HepG2 (cell line): ENCODE measurements around the gene HACE1. TPM values are rescaled to one million over a fixed set of nuclear protein-coding genes. Genes with fewer than 3 reads are reported as not detected.

Experiments used
- HOXA9 ChIP-seq: sonication (generic); formaldehyde crosslinking; IDR thresholded peaks from 2 replicates; pipeline ENCODE4 v1.8.1; 2022; ENCODE audit warnings: missing genetic modification reagents, mild to moderate bottlenecking, moderate library complexity, borderline replicate concordance
- KAT8 ChIP-seq: IDR thresholded peaks from 2 replicates; pipeline ENCODE4 v1.6.1; 2016; ENCODE audit warnings: missing genetic modification reagents, missing compliant biosample characterization
- KDM6A ChIP-seq: IDR thresholded peaks from 2 replicates; pipeline ENCODE4 v1.6.1; 2016; ENCODE audit warnings: low read depth
- MYC ChIP-seq: sonication (generic); formaldehyde crosslinking; IDR thresholded peaks from 2 replicates; pipeline ENCODE4 v1.9.0; 2021; ENCODE audit warnings: missing genetic modification reagents, borderline replicate concordance
- NFIC ChIP-seq: IDR thresholded peaks from 2 replicates; pipeline ENCODE4 v1.6.1; 2012; ENCODE audit warnings: mild to moderate bottlenecking, low read length, inconsistent platforms
- SPEN ChIP-seq: sonication (generic); formaldehyde crosslinking; IDR thresholded peaks from 2 replicates; pipeline ENCODE4 v1.5.1; 2020; ENCODE audit warnings: low read depth, mild to moderate bottlenecking, missing genetic modification reagents
- ZKSCAN5 ChIP-seq: sonication (generic); formaldehyde crosslinking; IDR thresholded peaks from 2 replicates; pipeline ENCODE4 v1.5.1; 2020; ENCODE audit warnings: mild to moderate bottlenecking, missing genetic modification reagents
- ZMYM4 ChIP-seq: sonication (generic); formaldehyde crosslinking; IDR thresholded peaks from 2 replicates; pipeline ENCODE4 v1.8.1; 2023; ENCODE audit warnings: mild to moderate bottlenecking, missing genetic modification reagents
- ZNF326 ChIP-seq: sonication (generic); formaldehyde crosslinking; IDR thresholded peaks from 2 replicates; pipeline ENCODE4 v1.4.0; 2020; ENCODE audit warnings: missing genetic modification reagents, borderline replicate concordance
- ZNF451 ChIP-seq: sonication (generic); formaldehyde crosslinking; IDR thresholded peaks from 2 replicates; pipeline ENCODE4 v1.5.0; 2020; ENCODE audit warnings: mild to moderate bottlenecking, missing genetic modification reagents
- ZNF781 ChIP-seq: sonication (generic); formaldehyde crosslinking; IDR thresholded peaks from 2 replicates; pipeline ENCODE4 v1.5.1; 2020; ENCODE audit warnings: borderline replicate concordance, mild to moderate bottlenecking, missing genetic modification reagents; ENCODE audit errors: not compliant biosample characterization
- ZNF782 ChIP-seq: sonication (generic); formaldehyde crosslinking; IDR thresholded peaks from 2 replicates; pipeline ENCODE4 v1.4.0; 2020; ENCODE audit warnings: missing genetic modification reagents, mild to moderate bottlenecking, borderline replicate concordance
- ZNF839 ChIP-seq: sonication (generic); formaldehyde crosslinking; IDR thresholded peaks from 2 replicates; pipeline ENCODE4 v1.4.0; 2020; ENCODE audit warnings: missing genetic modification reagents, mild to moderate bottlenecking, borderline replicate concordance
- polyA plus RNA-seq, 8 experiments: library from polyadenylated mRNA; depleted of rRNA in 3 of 8; stranded (reverse) in 7 of 8; unstranded in 1 of 8; fragments of >200 nt; fragmentation: Illumina TruSeq in 4 of 8; extraction: Trizol in 4 of 8; gene quantifications; 2 replicates each; pipeline versions ENCODE4 v1.2.1 to v1.2.3, GENCODE V29; 2011 to 2016; ENCODE audit warnings: low read depth in 4 of 8, missing spikeins in 1 of 8, mixed read lengths in 1 of 8; ENCODE audit not compliant: insufficient read depth in 1 of 8
- total RNA-seq, 5 experiments: library from RNA; depleted of rRNA; stranded (reverse); fragments of >200 nt; fragmentation: Illumina TruSeq; extraction: Trizol; gene quantifications; 2 replicates each; pipeline ENCODE4 v1.2.3, GENCODE V29; 2016; ENCODE audit warnings: low read depth in 1 of 5
- TF ChIP-seq, protein P1 (sequence below): IDR thresholded peaks from 2 replicates; pipeline ENCODE4 v1.6.1; 2016
- TF ChIP-seq, protein P2 (sequence below): sonication (generic); formaldehyde crosslinking; IDR thresholded peaks from 2 replicates; pipeline ENCODE4 v1.5.0; 2020; ENCODE audit warnings: missing genetic modification reagents, mild to moderate bottlenecking, borderline replicate concordance
- TF ChIP-seq, protein P3 (sequence below): IDR thresholded peaks from 2 replicates; pipeline ENCODE4 v1.6.1; 2012; ENCODE audit warnings: inconsistent platforms
- TF ChIP-seq, protein P4 (sequence below): sonication (generic); formaldehyde crosslinking; IDR thresholded peaks from 2 replicates; pipeline ENCODE4 v1.4.0; 2020; ENCODE audit warnings: mild to moderate bottlenecking, missing genetic modification reagents
- TF ChIP-seq, protein P5 (sequence below): sonication (generic); formaldehyde crosslinking; IDR thresholded peaks from 2 replicates; pipeline ENCODE4 v1.4.0; 2020; ENCODE audit warnings: mild to moderate bottlenecking, missing genetic modification reagents
- TF ChIP-seq, protein P6 (sequence below): IDR thresholded peaks from 2 replicates; pipeline ENCODE4 v1.6.1; 2018; ENCODE audit warnings: missing genetic modification reagents
- TF ChIP-seq, protein P7 (sequence below): sonication (generic); IDR thresholded peaks from 2 replicates; pipeline ENCODE4 v1.6.1; 2016; ENCODE audit warnings: low read depth, borderline replicate concordance

HACE1 gene
- total and polyA plus RNA-seq, 2 of the 13 experiments (the other 11 are each of a cell fraction or from before 2014, with no cell fraction given) = 8.9 to 11.4 TPM

DNA sequence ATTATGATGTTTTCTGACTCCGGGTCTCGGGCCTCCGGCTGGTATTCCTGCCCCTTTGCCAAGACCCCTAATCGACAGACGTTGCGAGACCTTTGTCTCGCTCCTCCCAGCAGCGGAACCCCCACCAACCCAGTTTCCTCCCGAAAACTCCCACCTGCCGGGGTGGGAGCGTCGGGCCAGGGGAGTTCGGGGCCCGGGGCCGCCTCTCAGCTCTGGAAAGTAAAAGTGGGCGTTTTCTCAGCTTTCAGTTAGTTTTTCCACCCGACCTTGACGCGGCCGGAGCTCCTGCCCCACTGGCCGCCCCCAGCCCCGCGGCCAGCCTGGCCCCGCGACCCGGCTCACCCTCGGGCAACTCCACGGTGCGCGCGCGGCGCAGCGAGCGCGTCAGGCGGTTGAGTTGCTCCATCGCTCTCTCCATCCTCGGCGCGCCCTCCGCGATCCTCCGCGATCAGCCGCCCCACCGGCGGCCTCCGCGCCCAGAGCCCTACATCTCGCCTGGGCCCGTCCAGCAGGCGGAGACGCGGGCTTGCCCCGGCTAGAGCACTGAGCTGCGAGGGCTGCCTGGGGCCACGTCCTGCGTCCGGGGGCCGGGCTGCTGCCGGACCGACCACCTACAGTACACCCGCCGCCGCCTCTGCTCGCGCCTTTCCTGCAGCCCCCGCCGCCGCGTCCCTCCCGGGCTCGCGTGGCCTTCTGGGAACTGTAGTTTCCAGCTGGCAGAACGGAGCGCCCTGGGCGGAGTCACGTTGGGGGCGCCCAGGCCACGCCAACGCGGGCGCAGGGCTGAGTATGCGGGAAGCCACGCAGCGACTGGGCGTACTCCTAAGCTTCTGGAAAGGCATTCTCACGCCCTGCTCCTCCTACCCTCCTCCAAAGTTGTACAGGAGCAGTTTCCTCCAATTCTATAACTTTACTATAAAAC, at the start of gene HACE1 (continued):
- TF ChIP-seq, protein P1, sequence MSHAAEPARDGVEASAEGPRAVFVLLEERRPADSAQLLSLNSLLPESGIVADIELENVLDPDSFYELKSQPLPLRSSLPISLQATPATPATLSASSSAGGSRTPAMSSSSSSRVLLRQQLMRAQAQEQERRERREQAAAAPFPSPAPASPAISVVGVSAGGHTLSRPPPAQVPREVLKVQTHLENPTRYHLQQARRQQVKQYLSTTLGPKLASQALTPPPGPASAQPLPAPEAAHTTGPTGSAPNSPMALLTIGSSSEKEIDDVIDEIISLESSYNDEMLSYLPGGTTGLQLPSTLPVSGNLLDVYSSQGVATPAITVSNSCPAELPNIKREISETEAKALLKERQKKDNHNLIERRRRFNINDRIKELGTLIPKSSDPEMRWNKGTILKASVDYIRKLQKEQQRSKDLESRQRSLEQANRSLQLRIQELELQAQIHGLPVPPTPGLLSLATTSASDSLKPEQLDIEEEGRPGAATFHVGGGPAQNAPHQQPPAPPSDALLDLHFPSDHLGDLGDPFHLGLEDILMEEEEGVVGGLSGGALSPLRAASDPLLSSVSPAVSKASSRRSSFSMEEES (CRISPR knock-in tag) = no peak
- TF ChIP-seq ZMYM4 (CRISPR knock-in tag) = peak; percentile 90; the same call in 1 of the 2 replicates
- TF ChIP-seq ZNF839 (CRISPR knock-in tag) = no peak
- TF ChIP-seq, protein P2, sequence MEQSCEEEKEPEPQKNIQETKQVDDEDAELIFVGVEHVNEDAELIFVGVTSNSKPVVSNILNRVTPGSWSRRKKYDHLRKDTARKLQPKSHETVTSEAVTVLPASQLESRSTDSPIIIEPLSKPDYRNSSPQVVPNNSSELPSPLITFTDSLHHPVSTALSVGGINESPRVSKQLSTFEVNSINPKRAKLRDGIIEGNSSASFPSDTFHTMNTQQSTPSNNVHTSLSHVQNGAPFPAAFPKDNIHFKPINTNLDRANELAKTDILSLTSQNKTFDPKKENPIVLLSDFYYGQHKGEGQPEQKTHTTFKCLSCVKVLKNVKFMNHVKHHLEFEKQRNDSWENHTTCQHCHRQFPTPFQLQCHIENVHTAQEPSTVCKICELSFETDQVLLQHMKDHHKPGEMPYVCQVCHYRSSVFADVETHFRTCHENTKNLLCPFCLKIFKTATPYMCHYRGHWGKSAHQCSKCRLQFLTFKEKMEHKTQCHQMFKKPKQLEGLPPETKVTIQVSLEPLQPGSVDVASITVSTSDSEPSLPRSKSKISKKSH = peak; percentile 89
- peak; percentile 82 for TF ChIP-seq MYC (CRISPR knock-in tag)
- no peak for TF ChIP-seq ZNF326 (CRISPR knock-in tag)
- TF ChIP-seq, protein P3, sequence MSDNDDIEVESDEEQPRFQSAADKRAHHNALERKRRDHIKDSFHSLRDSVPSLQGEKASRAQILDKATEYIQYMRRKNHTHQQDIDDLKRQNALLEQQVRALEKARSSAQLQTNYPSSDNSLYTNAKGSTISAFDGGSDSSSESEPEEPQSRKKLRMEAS = peak; percentile 65
- TF ChIP-seq, protein P4, sequence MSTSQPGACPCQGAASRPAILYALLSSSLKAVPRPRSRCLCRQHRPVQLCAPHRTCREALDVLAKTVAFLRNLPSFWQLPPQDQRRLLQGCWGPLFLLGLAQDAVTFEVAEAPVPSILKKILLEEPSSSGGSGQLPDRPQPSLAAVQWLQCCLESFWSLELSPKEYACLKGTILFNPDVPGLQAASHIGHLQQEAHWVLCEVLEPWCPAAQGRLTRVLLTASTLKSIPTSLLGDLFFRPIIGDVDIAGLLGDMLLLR (CRISPR knock-in tag) = peak; percentile 88
- TF ChIP-seq SPEN (CRISPR knock-in tag) = peak; percentile 90
- TF ChIP-seq, protein P5, sequence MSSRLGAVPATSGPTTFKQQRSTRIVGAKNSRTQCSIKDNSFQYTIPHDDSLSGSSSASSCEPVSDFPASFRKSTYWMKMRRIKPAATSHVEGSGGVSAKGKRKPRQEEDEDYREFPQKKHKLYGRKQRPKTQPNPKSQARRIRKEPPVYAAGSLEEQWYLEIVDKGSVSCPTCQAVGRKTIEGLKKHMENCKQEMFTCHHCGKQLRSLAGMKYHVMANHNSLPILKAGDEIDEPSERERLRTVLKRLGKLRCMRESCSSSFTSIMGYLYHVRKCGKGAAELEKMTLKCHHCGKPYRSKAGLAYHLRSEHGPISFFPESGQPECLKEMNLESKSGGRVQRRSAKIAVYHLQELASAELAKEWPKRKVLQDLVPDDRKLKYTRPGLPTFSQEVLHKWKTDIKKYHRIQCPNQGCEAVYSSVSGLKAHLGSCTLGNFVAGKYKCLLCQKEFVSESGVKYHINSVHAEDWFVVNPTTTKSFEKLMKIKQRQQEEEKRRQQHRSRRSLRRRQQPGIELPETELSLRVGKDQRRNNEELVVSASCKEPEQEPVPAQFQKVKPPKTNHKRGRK (CRISPR knock-in tag) = peak; percentile 49; the same call in 1 of the 2 replicates
- TF ChIP-seq ZNF782 (CRISPR knock-in tag) = peak; percentile 92; the same call in 1 of the 2 replicates
- no peak for TF ChIP-seq HOXA9 (CRISPR knock-in tag)
- TF ChIP-seq KDM6A (CRISPR knock-in tag) = no peak
- TF ChIP-seq KAT8 (CRISPR knock-in tag) = peak; percentile 80; the same call in 1 of the 2 replicates
- no peak for TF ChIP-seq ZNF451 (CRISPR knock-in tag)
- no peak for TF ChIP-seq NFIC
- TF ChIP-seq, protein P6, sequence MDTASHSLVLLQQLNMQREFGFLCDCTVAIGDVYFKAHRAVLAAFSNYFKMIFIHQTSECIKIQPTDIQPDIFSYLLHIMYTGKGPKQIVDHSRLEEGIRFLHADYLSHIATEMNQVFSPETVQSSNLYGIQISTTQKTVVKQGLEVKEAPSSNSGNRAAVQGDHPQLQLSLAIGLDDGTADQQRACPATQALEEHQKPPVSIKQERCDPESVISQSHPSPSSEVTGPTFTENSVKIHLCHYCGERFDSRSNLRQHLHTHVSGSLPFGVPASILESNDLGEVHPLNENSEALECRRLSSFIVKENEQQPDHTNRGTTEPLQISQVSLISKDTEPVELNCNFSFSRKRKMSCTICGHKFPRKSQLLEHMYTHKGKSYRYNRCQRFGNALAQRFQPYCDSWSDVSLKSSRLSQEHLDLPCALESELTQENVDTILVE (CRISPR knock-in tag) = peak; percentile 75; the same call in 1 of the 2 replicates
- TF ChIP-seq ZKSCAN5 = 0 out of 2 replicates have a peak, but pooled peaks have one; percentile 63
- TF ChIP-seq, protein P7, sequence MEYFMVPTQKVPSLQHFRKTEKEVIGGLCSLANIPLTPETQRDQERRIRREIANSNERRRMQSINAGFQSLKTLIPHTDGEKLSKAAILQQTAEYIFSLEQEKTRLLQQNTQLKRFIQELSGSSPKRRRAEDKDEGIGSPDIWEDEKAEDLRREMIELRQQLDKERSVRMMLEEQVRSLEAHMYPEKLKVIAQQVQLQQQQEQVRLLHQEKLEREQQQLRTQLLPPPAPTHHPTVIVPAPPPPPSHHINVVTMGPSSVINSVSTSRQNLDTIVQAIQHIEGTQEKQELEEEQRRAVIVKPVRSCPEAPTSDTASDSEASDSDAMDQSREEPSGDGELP = peak; percentile 73; the same call in 1 of the 2 replicates
- TF ChIP-seq ZNF781 (CRISPR knock-in tag) = no peak
